Posterior cingulate gyrus (tissue), 11 donors: ENCODE results near the gene DUS2.

Source experiments
- DNase-seq, 10 donors: peaks; one replicate each; pipeline versions ENCODE4 v3.0.0 to v3.0.0-alpha.2; 2020 to 2021; ENCODE audit warnings: mixed read lengths in 3 of 10
- intact Hi-C: fragments of 100-400 bp; cut with DNase I; formaldehyde crosslinking; loops from one replicate; pipeline ENCODE4 v1.15.1; 2023

DUS2 gene

DNA sequence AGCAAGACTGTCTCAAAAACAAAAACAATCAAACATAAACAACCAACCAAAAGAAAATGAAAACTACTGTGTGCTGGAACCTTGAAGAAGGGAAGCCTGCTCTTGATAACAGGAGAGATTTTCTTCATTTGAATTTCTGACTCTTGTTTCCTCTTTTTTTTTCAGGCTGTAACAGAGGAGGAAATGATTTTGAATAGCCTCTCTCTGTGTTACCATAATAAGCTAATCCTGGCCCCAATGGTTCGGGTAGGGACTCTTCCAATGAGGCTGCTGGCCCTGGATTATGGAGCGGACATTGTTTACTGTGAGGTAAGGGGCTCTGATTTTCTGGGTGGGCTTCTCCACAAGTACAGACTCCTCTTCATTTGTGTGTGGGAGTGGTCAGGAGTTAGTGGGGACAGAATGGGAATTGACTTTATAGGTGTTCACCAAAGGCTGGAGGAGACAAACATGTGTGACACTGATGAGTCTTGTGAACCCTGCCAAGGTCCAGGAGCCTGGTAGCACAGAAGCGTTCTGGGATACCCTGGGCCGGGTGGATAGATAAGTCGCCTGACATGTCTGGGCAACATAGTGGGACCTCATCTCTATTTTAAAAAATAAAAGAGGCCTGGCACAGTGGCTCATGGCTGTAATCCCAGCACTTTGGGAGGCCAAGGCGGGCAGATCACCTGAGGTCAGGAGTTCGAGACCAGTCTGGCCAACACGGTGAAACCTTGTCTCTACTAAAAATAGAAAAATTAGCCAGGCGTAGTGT, 14.9 kb downstream of the DUS2 start:
- no peak for DNase-seq
- intact Hi-C loops: no loop called here

DNA sequence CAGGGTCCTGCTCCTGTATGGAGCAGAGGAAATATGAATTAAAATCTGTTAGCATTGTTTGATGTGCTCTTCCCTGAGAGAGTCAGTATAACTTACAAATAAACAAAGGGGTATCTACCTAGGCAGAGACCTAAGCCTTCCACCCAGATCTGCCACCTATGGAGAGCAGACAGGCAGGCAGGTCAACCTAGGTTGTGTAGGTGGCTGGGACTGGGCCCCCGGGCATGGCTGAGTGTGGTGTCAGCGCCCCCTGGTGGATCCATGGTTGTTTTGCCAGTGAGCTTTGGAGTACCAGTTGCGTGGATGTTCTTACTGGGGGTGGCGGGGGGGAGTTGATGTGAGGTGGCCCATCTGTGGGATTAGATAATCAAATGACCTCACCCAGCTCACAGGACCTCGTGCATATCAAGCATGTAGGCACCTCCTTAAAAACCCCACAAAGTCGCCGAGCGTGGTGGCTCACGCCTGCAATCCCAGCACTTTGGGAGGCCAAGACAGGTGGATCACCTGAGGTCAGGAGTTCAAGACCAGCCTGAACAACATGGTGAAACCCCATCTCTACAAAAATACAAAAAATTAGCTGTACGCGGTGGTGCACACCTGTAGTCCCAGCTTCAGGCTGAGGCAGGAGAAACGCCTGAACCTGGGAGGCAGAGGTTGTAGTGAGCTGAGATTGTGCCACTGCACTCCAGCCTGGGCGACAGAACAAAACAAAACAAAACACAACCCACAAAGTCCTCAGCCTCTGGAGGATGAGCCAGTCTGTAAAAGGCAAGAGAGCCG, 17.6 kb downstream of the DUS2 start:
- intact Hi-C loops: loop anchor here (1.0 to 5.0 kb wide), 2 partner anchors 103 to 157 kb away; partner anchors contain the start of gene PSMB10
- peak; percentile 63 to 97 (median 84) for DNase-seq

DNA sequence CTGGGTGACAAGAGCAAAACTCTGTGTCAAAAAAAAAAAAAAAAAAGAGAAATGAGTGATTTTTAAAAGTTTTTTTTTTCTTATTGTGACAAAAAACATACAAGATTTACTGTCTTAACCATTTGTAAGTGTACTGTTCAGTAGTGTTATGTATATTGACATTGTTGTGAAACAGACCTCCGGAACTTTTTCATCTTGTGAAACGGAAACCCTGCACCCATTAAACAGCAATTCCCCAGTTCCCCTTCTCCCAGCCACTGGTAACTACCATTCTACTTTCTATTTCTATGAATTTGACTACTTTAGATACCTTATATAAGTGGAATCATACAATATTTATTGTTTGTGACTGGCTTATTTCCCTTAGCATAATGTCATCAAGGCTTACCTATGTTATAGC, 18.7 kb downstream of the DUS2 start:
- no peak for DNase-seq
- intact Hi-C loops: loop anchor here (5.0 kb wide), 1 partner anchor 104 kb away; the partner anchor contains the start of gene PSMB10

DNA sequence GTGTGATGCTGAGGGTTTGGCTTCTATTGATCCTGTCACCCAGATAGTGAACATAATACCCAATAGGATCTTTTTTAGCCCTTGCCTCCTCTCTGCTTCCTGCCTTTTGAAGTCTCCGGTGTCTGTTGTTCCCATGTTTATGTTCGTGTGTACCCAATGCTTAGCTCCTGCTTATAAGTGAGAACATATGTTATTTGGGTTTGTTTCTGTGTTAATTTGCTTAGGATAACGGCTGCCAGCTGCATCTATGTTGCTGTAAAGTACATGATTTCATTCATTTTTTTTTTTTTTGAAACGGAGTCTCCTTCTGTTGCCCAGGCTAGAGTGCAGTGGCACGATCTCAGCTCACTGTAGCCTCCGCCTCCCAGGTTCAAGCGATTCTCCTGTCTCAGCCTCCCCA, 23.0 kb downstream of the DUS2 start:
- no peak for DNase-seq
- intact Hi-C loops: no loop called here

DNA sequence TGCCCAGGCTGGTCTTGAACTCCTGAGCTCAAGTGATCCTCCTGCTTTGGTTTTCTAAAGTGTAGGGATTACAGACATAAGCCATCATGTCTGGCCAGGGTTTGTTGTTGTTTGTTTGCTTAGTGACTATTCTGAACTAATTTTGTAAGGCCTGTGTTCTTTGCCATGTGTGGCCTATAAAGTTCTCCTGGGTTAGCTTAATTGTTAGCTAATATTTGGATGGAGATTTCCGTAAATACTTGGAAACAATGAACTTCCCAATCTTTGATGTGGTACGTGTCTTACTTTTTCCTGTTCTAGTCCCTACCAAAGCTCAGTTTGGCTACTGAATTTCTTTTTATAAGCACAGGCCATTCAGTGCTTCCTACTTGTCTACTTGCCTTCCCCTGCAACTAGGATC, 24.9 kb downstream of the DUS2 start:
- intact Hi-C loops: no loop called here
- DNase-seq: no peak

DNA sequence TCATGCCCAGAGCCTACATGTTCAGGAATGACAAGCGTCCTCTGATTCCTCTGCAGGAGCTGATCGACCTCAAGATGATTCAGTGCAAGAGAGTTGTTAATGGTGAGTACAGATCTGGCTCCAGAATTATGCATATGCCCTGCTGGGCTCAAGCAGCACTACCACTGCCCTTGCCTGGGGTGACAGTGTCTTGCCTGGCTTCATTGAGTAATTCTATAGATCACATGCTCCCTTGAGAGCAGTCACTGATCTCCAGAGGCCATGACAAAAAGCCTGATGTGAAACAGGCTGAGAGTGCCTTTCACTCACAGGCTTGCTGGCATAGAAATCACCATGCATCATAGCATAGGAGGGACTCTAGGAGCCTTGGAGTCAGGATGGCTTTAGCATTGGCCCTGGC, 26.4 kb downstream of the DUS2 start:
- intact Hi-C loops: no loop called here
- DNase-seq: no peak

DNA sequence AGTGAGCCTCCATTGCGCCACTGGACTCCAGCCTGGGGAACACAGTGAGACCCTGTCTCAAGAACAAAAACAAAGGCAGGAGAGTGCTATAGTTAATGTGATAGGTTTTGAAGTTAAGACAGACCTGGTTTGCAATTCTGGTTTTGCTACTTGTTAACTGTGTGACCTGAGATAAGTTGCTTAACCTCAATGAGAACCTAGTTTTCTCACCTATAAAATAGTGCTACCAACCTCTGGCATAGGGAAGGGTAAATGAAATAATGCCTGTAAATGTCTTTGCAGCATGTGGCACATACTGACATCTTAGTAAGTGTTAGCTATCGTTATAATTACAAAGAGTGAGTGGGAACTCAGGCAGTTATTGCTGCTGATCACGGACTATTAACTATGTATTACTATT, 32.3 kb downstream of the DUS2 start:
- no peak for DNase-seq
- intact Hi-C loops: no loop called here

DNA sequence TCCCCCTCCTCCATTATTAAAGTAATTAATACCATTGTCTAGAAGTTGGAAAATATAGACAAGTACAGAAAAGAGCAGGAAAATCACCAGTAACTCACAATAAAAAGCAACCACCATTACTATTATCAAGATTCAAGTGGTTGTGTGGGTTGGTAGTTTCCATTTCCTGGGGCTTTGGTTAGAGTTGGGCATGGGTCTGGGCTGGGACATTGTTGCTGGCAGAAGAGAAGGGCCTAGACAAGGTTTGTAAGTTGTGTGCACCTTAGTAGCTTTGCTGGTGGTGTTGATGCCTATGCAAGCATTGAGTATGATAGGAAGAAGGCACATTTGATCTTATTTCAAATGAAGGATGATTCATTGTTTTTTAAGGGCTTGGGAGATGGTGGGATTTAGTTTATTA, 36.7 kb downstream of the DUS2 start:
- intact Hi-C loops: no loop called here
- no peak for DNase-seq

DNA sequence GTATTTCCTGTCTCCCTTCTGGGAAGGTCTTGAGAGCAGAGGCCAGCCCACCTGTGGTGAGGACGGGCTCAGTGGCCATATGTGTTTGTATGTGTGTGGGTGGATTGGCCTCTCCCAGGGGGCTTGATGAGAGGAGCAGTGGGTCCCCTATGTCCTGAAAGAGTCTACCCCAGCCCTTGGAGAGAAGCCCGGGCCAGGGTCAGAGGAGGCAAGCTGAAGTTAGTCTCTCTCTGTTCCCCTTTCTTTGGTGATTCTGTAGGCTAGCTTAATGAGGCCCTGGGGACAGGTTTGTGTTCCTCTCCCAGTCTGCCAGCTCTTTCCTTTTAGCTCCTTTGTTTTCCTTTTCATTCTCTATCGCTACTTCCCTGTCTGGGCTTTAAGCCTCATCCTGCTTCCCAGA, 38.3 kb downstream of the DUS2 start:
- intact Hi-C loops: no loop called here

DNA sequence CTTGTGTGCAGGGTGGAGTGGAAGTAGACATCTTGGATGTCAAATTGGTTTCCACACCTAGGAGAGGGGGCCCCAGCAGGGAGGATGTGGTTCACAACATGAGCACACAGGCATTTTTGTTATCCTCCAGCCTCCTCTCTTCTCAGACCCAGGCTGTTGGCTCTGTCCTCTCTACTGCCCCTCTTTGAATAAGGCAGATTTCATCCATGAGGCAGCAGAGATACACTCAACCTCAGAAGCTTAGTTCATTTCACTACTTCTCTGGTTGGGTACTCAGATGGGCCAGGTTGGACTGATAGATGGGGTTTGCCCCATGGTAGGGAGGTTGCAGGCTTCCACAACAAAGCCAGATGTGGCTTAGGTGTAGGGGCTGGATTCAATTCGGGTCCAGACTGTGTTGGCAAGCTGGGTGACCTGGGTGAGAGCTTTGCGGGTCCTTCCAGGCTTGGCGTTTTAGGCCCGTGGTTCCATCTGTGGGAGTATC, 39.9 kb downstream of the DUS2 start:
- intact Hi-C loops: no loop called here
- DNase-seq: peak in 1 of 10 donors; percentile 41

More for the DNA sequence above, 38.3 kb downstream of the DUS2 start:
- peak in 1 of 10 donors; percentile 49 for DNase-seq

DNA sequence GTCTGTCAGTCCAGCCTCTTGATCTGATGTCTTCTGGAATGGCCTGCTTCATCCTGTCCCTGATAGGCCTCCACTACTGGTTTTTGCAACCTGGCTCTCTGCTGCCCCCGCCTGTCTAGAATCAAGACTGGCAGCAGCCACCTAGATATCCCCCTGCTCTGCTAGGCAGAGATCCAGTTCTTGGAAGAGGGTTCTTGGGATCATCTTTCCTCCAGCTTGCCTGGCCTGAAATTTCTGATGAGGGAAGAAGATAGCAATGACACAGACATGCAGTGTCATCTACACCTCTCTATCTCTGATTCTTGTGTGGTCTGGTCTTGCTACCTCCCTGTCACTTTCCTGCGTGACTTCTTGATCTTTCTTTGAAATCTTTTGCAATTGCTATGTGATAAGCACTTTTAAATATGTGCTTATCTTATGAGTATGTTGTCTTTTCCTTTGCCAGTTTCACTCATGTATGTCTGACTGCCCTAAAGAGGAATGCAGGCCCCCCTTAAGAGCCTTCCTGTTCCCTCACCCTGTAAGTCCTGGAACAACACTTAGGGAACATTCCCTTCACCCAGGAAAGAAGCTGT, 41.8 kb downstream of the DUS2 start:
- DNase-seq: peak in 9 of 10 donors; percentile 42 to 91 (median 62)
- intact Hi-C loops: no loop called here

DNA sequence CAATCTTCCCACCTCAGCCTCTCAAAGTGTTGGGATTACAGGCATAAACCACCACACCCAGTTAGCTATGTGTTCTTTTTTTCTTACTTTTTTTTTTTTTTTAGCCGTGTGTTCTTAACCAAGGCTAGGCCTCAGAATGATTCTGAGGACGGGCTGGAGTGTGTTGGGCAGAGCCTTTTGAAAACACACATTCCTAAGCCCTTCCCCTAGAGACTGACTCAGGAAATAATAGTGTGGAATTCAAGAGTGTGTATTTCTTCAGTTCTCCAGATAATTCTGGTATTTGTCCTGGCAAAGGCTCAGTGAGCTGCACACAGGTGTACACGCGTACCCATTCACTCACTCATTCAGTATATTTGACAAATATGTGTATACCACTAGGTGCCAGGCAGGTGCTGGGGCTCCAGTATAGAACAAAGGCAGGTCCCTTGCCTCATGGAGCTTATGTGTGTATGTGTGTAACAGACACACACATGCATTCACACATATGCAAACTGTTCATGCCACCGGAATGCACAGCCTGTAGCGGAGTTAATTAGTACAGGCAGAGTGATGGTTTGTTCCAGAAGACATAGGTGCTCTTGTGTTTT, 42.7 kb downstream of the DUS2 start:
- peak in 1 of 10 donors; percentile 19 for DNase-seq

DNA sequence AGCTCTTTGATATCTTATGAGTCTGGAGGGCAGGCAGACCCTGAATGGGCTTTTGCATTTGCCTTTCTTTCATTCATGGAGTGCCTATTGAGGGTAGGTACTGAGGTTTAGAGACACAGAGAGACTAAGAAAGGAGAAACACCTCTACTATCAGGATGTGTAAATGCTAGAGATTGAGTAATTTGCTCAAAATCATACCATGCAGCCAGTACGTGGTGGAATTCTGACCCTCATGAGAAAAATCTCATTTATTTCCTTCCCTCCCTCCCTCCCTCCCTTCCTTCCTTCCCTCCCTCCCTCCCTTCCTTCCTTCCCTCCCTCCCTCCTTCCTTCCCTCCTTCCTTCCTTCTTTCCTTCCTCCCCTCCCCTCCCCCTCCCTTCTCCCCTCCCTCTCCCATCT, 43.7 kb downstream of the DUS2 start:
- intact Hi-C loops: no loop called here
- no peak for DNase-seq

More for the DNA sequence above, 42.7 kb downstream of the DUS2 start:
- intact Hi-C loops: no loop called here

DNA sequence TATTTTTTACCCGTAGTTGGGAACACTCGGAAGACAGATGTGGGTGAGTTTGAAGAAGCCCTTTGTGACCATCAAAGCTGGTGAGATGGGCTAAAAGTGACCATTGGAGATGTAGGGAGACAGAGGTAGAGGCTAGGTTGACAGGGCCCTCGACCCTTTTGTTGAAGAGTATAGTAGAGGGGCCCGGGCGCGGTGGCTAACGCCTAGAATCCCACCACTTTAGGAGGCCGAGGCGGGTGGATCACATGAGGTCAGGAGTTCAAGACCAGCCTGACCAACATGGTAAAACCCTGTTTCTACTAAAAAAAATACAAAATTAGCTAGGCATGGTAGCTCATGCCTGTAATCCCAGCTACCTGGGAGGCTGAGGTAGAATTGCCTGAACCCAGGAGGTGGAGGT, 45.8 kb downstream of the DUS2 start:
- intact Hi-C loops: no loop called here
- no peak for DNase-seq

DNA sequence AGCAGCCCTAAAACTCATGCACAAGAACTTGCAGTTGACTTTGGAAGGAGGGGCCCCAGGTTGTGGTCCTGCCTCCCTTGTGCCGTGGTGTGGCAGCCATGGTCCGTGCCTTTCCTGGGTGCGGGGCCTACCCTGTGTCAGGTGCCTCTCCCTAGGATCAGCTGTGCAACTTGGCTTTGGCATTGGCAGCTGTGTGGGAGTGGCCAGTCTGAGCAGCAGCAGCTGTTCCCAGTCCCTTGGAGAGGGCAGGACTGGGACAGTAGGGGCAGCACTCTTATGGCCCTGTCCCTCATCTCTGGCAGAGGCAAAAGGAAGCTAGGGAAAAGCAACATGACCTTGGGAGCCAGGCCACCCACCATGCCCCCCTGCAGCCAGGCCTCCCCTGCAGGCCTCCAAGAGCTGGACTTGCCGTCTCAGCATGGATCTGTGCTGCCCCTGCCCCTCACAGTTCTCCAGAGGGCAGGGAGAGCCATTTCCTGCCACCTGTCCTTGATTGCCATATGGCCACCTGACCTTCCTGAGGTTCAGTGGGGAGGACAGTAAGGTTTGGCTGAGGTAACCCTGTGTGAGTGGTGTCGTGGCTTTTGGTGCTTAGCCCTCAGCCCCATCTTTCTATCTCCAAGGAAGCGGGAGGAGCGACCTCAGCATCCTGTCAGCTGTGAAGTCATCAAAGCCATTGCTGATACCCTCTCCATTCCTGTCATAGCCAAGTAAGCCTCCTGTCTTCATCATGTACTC, 46.6 kb downstream of the DUS2 start:
- no peak for DNase-seq

DNA sequence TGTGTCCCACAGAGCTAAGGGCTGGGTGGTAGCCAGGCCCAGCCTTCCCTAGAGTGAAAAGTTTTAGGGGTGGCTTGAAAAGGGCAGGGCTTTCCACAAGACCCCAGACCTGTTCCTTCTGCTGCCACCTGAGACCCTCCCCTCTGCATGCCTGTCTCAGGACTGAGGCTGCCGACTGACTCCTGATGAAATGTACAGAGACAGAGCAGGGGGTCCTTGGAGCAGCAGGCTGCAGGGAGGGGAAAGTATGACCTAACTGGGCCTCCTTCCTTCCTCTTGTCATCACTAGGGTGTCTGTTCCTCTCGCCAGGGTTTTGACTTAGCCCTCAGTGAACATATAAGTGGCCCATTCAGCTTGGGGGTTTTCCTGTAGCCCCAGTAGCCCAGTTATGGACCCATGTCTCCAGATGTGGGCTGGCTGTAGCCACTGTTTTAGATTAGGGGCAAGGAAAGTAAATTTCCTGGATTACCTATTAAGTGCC, 47.2 kb downstream of the DUS2 start:
- intact Hi-C loops: no loop called here
- DNase-seq: no peak

More for the DNA sequence above, 46.6 kb downstream of the DUS2 start:
- intact Hi-C loops: no loop called here

DNA sequence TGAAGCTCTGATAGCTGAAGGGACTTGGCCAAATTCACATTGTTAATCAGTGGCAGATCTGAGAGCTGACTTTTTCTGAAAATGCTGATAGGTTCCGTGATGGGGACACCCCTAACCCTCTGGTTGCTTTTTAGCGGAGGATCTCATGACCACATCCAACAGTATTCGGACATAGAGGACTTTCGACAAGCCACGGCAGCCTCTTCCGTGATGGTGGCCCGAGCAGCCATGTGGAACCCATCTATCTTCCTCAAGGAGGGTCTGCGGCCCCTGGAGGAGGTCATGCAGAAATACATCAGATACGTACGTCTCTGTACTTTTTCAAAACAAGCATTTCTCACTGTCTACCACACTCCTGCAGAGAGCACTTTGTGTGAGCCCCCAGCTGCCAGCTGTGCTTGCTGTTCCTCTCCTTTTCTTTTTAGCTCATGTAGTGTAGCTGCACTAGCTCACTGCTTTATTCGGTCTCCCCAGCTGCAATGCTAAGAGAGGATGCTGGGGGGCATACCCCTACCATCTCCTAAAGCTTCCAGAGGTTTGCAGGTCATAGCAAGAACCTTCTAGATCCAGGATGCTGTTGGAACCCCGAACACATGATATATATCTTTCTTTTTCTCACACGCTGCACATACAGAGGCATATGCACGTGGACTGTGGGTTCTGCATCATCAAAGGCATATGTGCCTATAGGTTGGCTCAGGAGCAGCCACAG, 47.9 kb downstream of the DUS2 start:
- intact Hi-C loops: no loop called here
- no peak for DNase-seq

DNA sequence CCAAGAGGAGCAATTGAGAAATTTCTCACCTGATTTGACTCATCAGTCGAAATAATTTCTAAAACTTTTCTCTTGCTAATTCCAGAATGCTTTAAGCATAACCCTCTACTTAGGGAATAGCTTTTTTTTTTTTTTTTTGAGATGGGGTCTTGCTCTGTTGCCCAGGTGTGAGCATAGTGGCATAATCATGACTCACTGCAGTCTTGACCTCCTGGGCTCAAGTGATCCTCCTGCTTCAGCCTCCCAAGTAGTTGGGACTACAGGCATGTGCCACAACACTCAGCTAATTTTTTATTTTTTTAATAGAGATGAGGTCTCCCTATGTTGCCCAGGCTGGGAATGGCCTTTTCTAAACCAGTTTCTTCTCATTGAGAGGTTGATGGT, 48.4 kb downstream of the DUS2 start:
- no peak for DNase-seq
- intact Hi-C loops: no loop called here

DNA sequence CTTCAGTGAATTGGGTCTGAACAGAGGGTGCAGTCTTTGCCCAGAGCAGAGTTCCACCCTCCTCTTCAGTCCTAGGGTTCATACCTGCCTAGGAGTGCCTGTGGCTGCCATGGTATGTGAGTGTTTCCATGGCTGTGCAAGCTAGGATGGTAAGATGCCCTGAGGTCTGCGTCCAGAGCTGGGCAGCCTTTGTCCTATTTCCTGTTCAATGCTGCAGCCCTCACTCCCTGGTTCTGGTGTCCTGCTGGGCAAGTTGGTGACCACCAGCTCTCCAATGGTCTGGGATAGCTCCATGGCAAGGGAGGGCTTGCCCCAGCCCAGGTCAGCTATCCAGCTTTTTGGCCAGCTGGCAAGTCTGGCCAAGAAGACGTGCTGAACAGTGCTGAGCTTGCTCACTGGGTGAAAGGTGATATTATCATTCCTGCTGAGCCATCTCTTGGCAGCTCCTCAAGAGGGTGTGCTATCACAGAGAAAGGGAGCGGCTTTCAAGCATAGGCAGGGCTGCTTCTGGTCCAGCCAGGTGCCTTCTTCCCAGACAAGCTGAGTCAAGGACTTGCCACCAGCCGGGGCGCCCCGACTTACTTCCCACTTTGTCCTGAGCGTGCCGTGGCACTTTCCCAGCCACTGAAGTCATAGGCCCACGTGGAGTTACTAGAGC, 49.1 kb downstream of the DUS2 start:
- intact Hi-C loops: no loop called here
- DNase-seq: no peak
